OCI-LY3 (cell line): ENCODE measurements around the gene KCNK5.

ENCODE experiments used
- H2AFZ ChIP-seq: fragments of 200-600, 300-600 bp; shearing (Covaris generic); 2 replicates; pipeline ENCODE4 v1.6.0; 2014; ENCODE audit warnings: antibody characterized with exemption, low read depth, low read length
- H3K27ac ChIP-seq: fragments of 200-600, 300-600 bp; sonication (generic); 2 replicates; pipeline ENCODE4 v1.5.1; 2014; ENCODE audit warnings: mild to moderate bottlenecking, low read length, moderate library complexity, mixed read lengths
- H3K27me3 ChIP-seq: fragments of 200-600, 300-600 bp; sonication (generic); 2 replicates; pipeline ENCODE4 v1.6.1; 2014; ENCODE audit warnings: low read depth, low read length, mixed read lengths
- H3K36me3 ChIP-seq: fragments of 200-600, 300-600 bp; sonication (generic); replicated peaks from 2 replicates; pipeline ENCODE3; 2014; ENCODE audit warnings: low read depth, low read length, mixed read lengths
- H3K4me1 ChIP-seq: fragments of 300-600, 200-600 bp; sonication (generic); 2 replicates; pipeline ENCODE4 v1.6.1; 2014; ENCODE audit warnings: low read length, mixed read lengths
- H3K4me2 ChIP-seq: fragments of 200-600, 300-600 bp; sonication (generic); 2 replicates; pipeline ENCODE4 v1.6.1; 2014; ENCODE audit warnings: low read length, mixed read lengths
- H3K4me3 ChIP-seq: fragments of 300-600, 200-600 bp; sonication (generic); 2 replicates; pipeline ENCODE4 v1.5.1; 2014; ENCODE audit warnings: antibody characterized with exemption, mild to moderate bottlenecking, low read length, moderate library complexity
- H3K79me2 ChIP-seq: fragments of 300-600, 200-600 bp; shearing (Covaris generic); 2 replicates; pipeline ENCODE4 v1.6.1; 2014; ENCODE audit warnings: mild to moderate bottlenecking, low read length, mixed read lengths
- H3K9ac ChIP-seq: fragments of 300-600, 200-600 bp; shearing (Covaris generic); 2 replicates; pipeline ENCODE4 v1.6.0; 2014; ENCODE audit warnings: mild to moderate bottlenecking, low read length, moderate library complexity
- H3K9me3 ChIP-seq: fragments of 200-600, 300-600 bp; shearing (Covaris generic); 2 replicates; pipeline ENCODE4 v1.6.1; 2014; ENCODE audit warnings: low read length, mixed read lengths; ENCODE audit not compliant: insufficient read depth
- H4K20me1 ChIP-seq: fragments of 200-600, 300-600 bp; sonication (generic); 2 replicates; pipeline ENCODE4 v1.6.1; 2016; ENCODE audit warnings: low read length, mixed read lengths; ENCODE audit not compliant: insufficient read depth
- CTCF ChIP-seq: fragments of 200-600, 300-600 bp; sonication (generic); IDR thresholded peaks from 2 replicates; pipeline ENCODE4 v1.5.1; 2014; ENCODE audit warnings: antibody characterized with exemption, low read length, low read depth
- EZH2phosphoT487 ChIP-seq: fragments of 200-600 bp; shearing (Covaris generic); IDR thresholded peaks from 2 replicates; pipeline ENCODE4 v1.6.1; 2018; ENCODE audit warnings: antibody characterized with exemption, mixed run types, low read depth

The KCNK5 gene

GRCh38 chr6:39243809-39244208 lies 14.5 kb upstream of the KCNK5 start:
- no peak overlapping the region for H3K4me3 ChIP-seq
- H4K20me1 ChIP-seq: no peaks in the 10 kb centered on the region
- no peaks in the 10 kb centered on the region for H3K4me1 ChIP-seq
- H3K79me2 ChIP-seq: no peaks in the 10 kb centered on the region
- H2AFZ ChIP-seq: no peak overlapping the region
- H3K9me3 ChIP-seq: no peaks in the 10 kb centered on the region
- TF ChIP-seq CTCF (no peak), EZH2phosphoT487 (no peak)
- H3K4me2 ChIP-seq: no peak overlapping the region
- H3K36me3 ChIP-seq: no peaks in the 10 kb centered on the region
- no peak overlapping the region for H3K27ac ChIP-seq
- no peaks in the 10 kb centered on the region for H3K27me3 ChIP-seq
- H3K9ac ChIP-seq: no peak overlapping the region

- no peak overlapping the region for H2AFZ ChIP-seq
- TF ChIP-seq EZH2phosphoT487 (no peak), CTCF (no peak)
- H3K27ac ChIP-seq: no peak overlapping the region
- H3K4me3 ChIP-seq: no peak overlapping the region
- no peaks in the 10 kb centered on the region for H3K4me1 ChIP-seq
- H3K27me3 ChIP-seq: 0 out of 2 replicates have a peak, but pooled peaks cover 6% of the 10 kb centered on the region
- H3K4me2 ChIP-seq: no peak overlapping the region
- H3K36me3 ChIP-seq: no peaks in the 10 kb centered on the region
- no peak overlapping the region for H3K9ac ChIP-seq
- H4K20me1 ChIP-seq: no peaks in the 10 kb centered on the region
- no peaks in the 10 kb centered on the region for H3K79me2 ChIP-seq
- no peaks in the 10 kb centered on the region for H3K9me3 ChIP-seq
Observed at GRCh38 chr6:39240155-39240757, 11.0 kb upstream of the KCNK5 start.

- Histone ChIP-seq H3K27me3 (0 out of 2 replicates have a peak, but pooled peaks cover 6% of the 10 kb centered on the region), H3K9me3 (no peaks in the 10 kb centered on the region)
Observed at GRCh38 chr6:39239527-39240154, 10.4 kb upstream of the KCNK5 start.

GRCh38 chr6:39236742-39237141 lies 7.5 kb upstream of the KCNK5 start:
- H3K4me2 ChIP-seq: no peak overlapping the region
- H3K4me1 ChIP-seq: no peaks in the 10 kb centered on the region
- H3K4me3 ChIP-seq: no peak overlapping the region
- H3K27ac ChIP-seq: no peak overlapping the region
- TF ChIP-seq EZH2phosphoT487 (no peak), CTCF (no peak)
- H2AFZ ChIP-seq: no peak overlapping the region
- no peak overlapping the region for H3K9ac ChIP-seq
- no peaks in the 10 kb centered on the region for H3K79me2 ChIP-seq
- no peaks in the 10 kb centered on the region for H3K36me3 ChIP-seq
- H3K9me3 ChIP-seq: no peaks in the 10 kb centered on the region
- H3K27me3 ChIP-seq: 0 out of 2 replicates have a peak, but pooled peaks cover 6% of the 10 kb centered on the region
- no peaks in the 10 kb centered on the region for H4K20me1 ChIP-seq

More at GRCh38 chr6:39239527-39240154, 10.4 kb upstream of the KCNK5 start:
- Histone ChIP-seq H3K4me1 (no peaks in the 10 kb centered on the region), H2AFZ (no peak overlapping the region), H3K79me2 (no peaks in the 10 kb centered on the region), H3K36me3 (no peaks in the 10 kb centered on the region), H3K27ac (no peak overlapping the region), H3K4me3 (no peak overlapping the region), H3K9ac (no peak overlapping the region), H3K4me2 (no peak overlapping the region), H4K20me1 (no peaks in the 10 kb centered on the region)
- no peak for TF ChIP-seq EZH2phosphoT487
- TF ChIP-seq CTCF: no peak
